Esophagus muscularis mucosa (tissue), 4 donors: Measurements from ENCODE around the gene ME3.

Source experiments
- CTCF ChIP-seq, 3 experiments: fragments of 200-600 bp in 2 of 3; fragments of 450-650 bp in 1 of 3; sonication (generic) in 2 of 3; IDR thresholded peaks; one replicate each; pipeline ENCODE4 v1.5.1; 2017 to 2019; ENCODE audit warnings: antibody characterized with exemption in 3 of 3, mild to moderate bottlenecking in 2 of 3, moderate library complexity in 1 of 3
- EP300 ChIP-seq: sonication (generic); formaldehyde crosslinking; IDR thresholded peaks from one replicate; pipeline ENCODE4 v1.6.1; 2017; ENCODE audit warnings: antibody characterized with exemption
- POLR2A ChIP-seq: fragments of 450-650 bp; IDR thresholded peaks from one replicate; pipeline ENCODE4 v1.6.1; 2017; ENCODE audit warnings: antibody characterized with exemption, moderate library complexity, mild to moderate bottlenecking, low read depth

- TF ChIP-seq EP300 (no peak), POLR2A (no peak), CTCF (IDR thresholded peaks at IDR 0.05) (no peak)
These were observed 212.5 kb downstream of the ME3 start for GRCh38 chr11:86459682-86460460.
